Nucleus accumbens (tissue), 56 donors: ENCODE data around the gene HOXD10.

Experiments used
- DNase-seq, 56 donors: peaks; one replicate each; lab custom pipeline; 2025; lab: John Stamatoyannopoulos, UW

Gene HOXD10

DNA sequence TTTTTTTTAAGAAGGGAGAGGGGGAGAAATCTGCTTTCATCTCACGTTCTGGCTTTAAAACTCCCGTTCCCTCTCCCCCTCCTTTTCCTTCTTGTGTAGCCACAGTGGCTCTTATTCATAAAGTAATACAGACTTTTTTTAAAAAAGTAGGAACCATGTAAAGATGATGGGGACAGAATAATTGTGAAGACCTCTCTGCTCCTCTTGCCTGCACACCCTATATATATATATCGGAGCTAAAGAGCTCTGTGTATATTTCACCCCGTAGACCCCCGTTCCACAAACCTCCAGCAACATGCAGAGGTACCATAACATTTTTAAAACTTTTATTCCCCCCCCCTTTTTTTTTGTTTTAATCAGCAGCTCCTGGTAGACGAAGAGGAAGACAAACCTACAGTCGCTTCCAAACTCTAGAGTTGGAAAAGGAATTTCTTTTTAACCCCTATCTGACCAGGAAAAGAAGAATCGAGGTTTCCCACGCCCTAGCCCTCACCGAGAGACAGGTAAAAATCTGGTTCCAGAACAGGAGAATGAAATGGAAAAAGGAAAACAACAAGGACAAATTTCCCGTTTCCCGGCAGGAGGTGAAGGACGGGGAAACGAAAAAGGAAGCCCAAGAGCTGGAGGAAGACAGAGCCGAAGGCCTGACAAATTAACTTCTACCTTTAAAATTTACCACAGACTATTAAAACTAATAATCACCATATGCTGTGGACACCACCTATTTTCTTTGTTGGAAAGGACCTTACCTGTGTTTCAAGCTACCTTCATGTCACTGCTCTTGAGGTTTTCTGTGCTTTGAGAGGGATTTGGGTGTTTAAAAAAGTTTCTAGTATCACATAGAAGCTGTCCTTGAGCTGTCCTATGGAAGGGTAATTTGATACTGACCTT is 14.6 kb downstream of the HOXD10 start:
- DNase-seq, result no peak

DNA sequence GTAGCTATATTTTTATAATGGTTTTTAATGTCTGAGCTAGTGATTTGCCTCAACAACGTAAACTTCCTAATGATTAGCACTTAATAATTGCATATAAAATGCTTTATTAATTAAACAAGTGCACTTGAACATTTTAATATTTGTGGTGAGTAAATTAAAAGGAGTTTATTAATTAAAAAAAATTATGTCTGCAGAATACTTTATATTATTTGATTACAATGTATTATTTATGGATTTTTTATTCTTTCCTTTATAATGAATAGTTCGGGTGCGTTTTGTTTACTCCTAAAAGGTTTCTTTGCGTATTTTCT is 15.2 kb downstream of the HOXD10 start:
- no peak for DNase-seq

GRCh38 chr2:176132205-176133171 is 15.9 kb downstream of the HOXD10 start:
- no peak for DNase-seq

DNA sequence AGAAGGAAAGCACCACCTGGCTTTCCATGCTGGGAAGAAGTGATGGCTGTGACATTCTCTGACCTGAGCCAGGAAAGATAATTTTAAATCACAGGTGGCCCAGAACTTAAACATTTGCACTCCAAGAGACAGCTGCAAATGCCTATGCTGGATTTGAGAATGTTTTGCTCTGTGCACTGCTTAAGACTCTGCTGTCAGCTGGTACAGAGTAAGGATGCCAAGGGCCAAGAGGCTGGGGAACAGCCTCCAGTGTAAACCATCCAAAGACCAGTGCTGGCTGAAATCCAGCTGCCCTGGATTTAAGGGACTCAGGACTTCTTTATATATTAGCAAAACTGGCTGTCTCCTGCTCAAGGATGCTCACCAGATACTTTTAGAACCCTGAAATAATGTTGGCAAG is 16.8 kb downstream of the HOXD10 start:
- no peak for DNase-seq

GRCh38 chr2:176134035-176134434 is 17.5 kb downstream of the HOXD10 start:
- DNase-seq, result no peak

GRCh38 chr2:176135035-176135440 is 18.5 kb downstream of the HOXD10 start:
- DNase-seq, result no peak

GRCh38 chr2:176136374-176137251 is 20.0 kb downstream of the HOXD10 start:
- DNase-seq, result no peak

- DNase-seq, result no peak
These were observed 20.6 kb downstream of the HOXD10 start for GRCh38 chr2:176137252-176137580.

GRCh38 chr2:176137906-176138305 is 21.3 kb downstream of the HOXD10 start:
- no peak for DNase-seq

DNA sequence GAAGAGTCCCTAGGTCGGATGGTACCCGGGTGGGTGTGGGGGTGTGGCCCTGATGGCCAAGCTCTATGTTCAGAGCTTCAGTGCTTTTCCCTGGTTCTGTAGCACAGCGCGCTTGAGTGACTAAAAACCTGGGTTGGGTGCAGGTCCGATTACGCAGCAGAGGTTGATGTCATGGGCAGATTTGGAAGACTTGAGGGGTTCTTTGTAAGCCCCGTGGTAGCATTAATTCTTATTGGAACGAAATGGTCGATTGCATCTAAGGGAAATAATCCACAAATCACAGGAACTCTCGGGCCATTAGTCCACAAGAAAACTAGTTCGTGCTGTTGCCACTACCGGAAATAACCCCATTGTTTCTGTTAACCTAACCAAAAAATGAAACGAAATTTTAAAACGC is 21.9 kb downstream of the HOXD10 start:
- DNase-seq, result no peak

- DNase-seq, result no peak
These were observed 22.5 kb downstream of the HOXD10 start for GRCh38 chr2:176138923-176139660.

- no peak for DNase-seq
These were observed 23.3 kb downstream of the HOXD10 start for GRCh38 chr2:176139661-176140512.

DNA sequence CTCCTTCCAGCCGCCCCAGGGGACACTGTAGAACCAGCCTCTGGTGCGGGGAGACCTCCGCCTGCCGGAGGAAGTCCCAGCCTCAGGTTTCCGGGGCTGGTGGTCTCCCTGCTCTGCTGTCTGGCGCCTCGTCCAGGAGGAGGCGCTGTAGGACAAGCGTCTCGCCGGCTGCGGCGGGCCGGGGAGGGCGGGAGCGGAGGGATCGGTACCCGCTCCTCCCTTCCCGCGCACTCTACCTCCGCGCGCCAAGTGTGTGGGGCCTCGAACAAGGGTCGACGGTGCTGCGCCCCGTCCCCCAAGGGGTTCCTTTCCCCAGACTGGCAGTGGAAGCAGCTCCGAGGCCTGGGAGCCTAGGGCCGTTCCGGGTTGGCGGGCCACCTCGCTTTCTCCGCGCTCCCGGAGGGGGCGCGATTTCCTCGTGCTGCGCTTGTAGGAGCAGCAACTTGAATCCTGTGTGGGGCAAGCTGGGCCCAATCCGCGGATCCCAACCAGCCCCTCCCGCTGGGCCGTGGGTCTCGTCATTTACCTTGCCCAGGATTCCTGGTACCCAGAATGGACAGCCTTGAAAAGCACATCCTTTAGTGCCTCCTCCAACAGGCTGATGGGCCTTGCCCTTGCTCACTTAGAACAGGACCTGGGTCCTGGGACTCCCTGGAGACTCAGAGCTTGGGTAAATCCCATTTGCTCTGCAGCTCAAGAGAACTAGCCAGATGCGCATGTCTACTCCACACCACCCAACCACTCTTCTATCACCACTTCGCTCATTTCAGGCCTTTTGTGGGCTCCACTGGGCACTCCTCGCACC is 24.1 kb downstream of the HOXD10 start:
- DNase-seq, result peak in 51 of 56 donors; percentile 8 to 81 (median 61)

DNA sequence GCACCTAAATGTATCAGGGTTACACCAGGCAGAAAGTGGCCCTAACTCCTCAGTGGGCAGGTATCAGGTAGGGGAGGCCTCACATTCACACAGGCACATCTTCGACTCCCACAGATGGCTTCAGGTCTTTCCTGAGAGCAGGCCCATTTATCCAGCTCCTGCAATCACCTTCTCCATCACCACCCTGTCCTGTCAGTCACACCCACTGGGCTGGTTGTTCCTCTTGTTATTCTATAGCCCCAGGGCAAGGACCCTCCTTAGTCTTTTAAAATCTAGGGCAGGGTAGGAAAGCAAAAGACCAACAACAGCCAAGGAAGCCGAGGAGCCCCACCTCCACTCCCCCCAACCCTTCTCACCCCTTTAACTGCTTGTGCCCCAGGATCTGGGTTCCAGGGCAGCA is 25.7 kb downstream of the HOXD10 start:
- no peak for DNase-seq

GRCh38 chr2:176145085-176145969 is 28.7 kb downstream of the HOXD10 start:
- no peak for DNase-seq

- DNase-seq, result no peak
These were observed 29.5 kb downstream of the HOXD10 start for GRCh38 chr2:176146101-176146500.

DNA sequence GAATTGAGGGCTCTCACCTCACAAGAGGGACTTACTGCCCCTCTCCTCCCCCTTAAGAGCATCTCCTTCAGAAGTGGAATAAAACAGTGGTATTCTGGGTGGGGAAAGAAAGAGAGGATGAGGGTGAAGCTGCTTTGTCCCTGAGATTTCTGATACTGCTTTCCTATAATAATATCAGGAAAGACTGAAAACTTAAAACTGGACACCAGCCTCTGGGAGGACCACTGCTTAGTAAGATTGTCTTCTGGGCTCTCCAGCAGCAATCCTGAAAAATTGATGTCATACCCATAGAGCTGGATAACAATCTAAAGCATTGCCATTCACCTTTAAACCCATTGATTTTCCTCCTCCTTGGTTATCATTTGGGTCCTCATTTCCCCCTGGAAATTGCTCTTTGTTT is 30.1 kb downstream of the HOXD10 start:
- DNase-seq, result no peak
